Hair follicular keratinocyte (primary cell): ENCODE data around the gene GFRA4. TPM values are rescaled to one million over a fixed set of nuclear protein-coding genes. Genes with fewer than 3 reads are reported as not detected.

ENCODE experiments used
- total RNA-seq: library from RNA; depleted of rRNA; stranded (reverse); fragments of >200 nt; gene quantifications from 2 replicates; pipeline ENCODE4 v1.2.3, GENCODE V29; 2015

Gene GFRA4
- not detected in 2 replicates for total RNA-seq

GRCh38 chr20:3663031-3663701 is at the start of gene GFRA4:
Gene GFRA4 (minus strand): TSS chr20:3663399. CDS start chr20:3663399, 0 bp downstream.

GRCh38 chr20:3712279-3712873 is 49.2 kb upstream of the GFRA4 start, which contains the start of gene SIGLEC1:
Gene SIGLEC1 (minus strand): TSS chr20:3712600. CDS start chr20:3707128, 5,472 bp downstream.

GRCh38 chr20:3681931-3682781 is 19.0 kb upstream of the GFRA4 start, which contains the start of gene ADAM33:
Gene ADAM33 (minus strand): TSS chr20:3682010. CDS start chr20:3682004, 6 bp downstream.

Other genes starting within 250 kb of the GFRA4 start
- 17.4 and 29.0 TPM in 2 replicates for gene ATRN, start 192.4 kb downstream of the GFRA4 start, total RNA-seq
- gene ADAM33, start 18.6 kb upstream of the GFRA4 start, total RNA-seq = 0.04 TPM in 1 of 2 replicates, not detected in the other
- gene SIGLEC1, start 49.2 kb upstream of the GFRA4 start, total RNA-seq = not detected in 2 replicates
- not detected in 2 replicates for gene HSPA12B, start 69.3 kb upstream of the GFRA4 start, total RNA-seq
- gene ADISSP, start 104.4 kb upstream of the GFRA4 start, total RNA-seq = 51.3 and 95.2 TPM in 2 replicates
- gene SPEF1, start 118.0 kb upstream of the GFRA4 start, total RNA-seq = not detected in 2 replicates
- 53.6 and 84.6 TPM in 2 replicates for gene CENPB, start 123.3 kb upstream of the GFRA4 start, total RNA-seq
- gene CDC25B, start 132.9 kb upstream of the GFRA4 start, total RNA-seq = 58.4 and 103 TPM in 2 replicates
- 11.0 and 19.6 TPM in 2 replicates for gene AP5S1, start 157.1 kb upstream of the GFRA4 start, total RNA-seq
- gene MAVS, start 183.4 kb upstream of the GFRA4 start, total RNA-seq = 13.5 and 19.0 TPM in 2 replicates
- gene PANK2, start 226.0 kb upstream of the GFRA4 start, total RNA-seq = 27.3 and 29.2 TPM in 2 replicates